Endodermal cell (in vitro differentiated cells): ENCODE measurements around the gene TECPR1. TPM values are rescaled to one million over a fixed set of nuclear protein-coding genes. Genes with fewer than 3 reads are reported as not detected.

ENCODE experiments used
- DNase-seq: peaks from one replicate; pipeline ENCODE4 v3.0.0-alpha.2; 2017
- H3K27ac ChIP-seq: 2 replicates; pipeline ENCODE4 v1.5.1; 2013; ENCODE audit warnings: mild to moderate bottlenecking, low read depth, low read length, moderate library complexity
- H3K27me3 ChIP-seq: 2 replicates; pipeline ENCODE4 v1.6.1; 2013; ENCODE audit warnings: mild to moderate bottlenecking, low read length, moderate library complexity; ENCODE audit not compliant: insufficient read depth, control insufficient read depth, poor library complexity, severe bottlenecking
- H3K36me3 ChIP-seq: 2 replicates; pipeline ENCODE4 v1.7.0; 2013; ENCODE audit warnings: mild to moderate bottlenecking, low read length, moderate library complexity; ENCODE audit not compliant: control insufficient read depth, insufficient read depth
- H3K4me1 ChIP-seq: one replicate; pipeline ENCODE4 v1.7.0; 2013; ENCODE audit warnings: low read length; ENCODE audit not compliant: control insufficient read depth, insufficient read depth
- H3K4me3 ChIP-seq: 2 replicates; pipeline ENCODE4 v1.5.1; 2013; ENCODE audit warnings: mild to moderate bottlenecking, low read length, moderate library complexity
- H3K9ac ChIP-seq: 2 replicates; pipeline ENCODE4 v1.6.1; 2013; ENCODE audit warnings: mild to moderate bottlenecking, low read length, moderate library complexity; ENCODE audit not compliant: poor library complexity, severe bottlenecking; ENCODE audit errors: extremely low read depth
- H3K9me3 ChIP-seq: 2 replicates; pipeline ENCODE4 v1.6.1; 2013; ENCODE audit warnings: mild to moderate bottlenecking, low read length, moderate library complexity; ENCODE audit not compliant: control insufficient read depth
- H3K27ac Mint-ChIP-seq: 2 replicates; pipeline ENCODE4 v1.8.0; 2020; ENCODE audit warnings: mixed read lengths
- H3K27me3 Mint-ChIP-seq: 2 replicates; pipeline ENCODE4 v1.8.0; 2021; ENCODE audit warnings: mild to moderate bottlenecking, mixed read lengths; ENCODE audit not compliant: insufficient read depth
- H3K36me3 Mint-ChIP-seq: 2 replicates; pipeline ENCODE4 v1.8.0; 2020; ENCODE audit warnings: low read depth, mixed read lengths
- H3K4me1 Mint-ChIP-seq: 2 replicates; pipeline ENCODE4 v1.8.0; 2020; ENCODE audit warnings: mixed read lengths
- H3K4me3 Mint-ChIP-seq: 2 replicates; pipeline ENCODE4 v1.8.0; 2020; ENCODE audit warnings: mild to moderate bottlenecking, moderate library complexity, mixed read lengths
- H3K9me3 Mint-ChIP-seq: 2 replicates; pipeline ENCODE4 v1.8.0; 2020; ENCODE audit warnings: mild to moderate bottlenecking, mixed read lengths
- WGBS, 2 experiments: methylation state at CpG; one replicate each; pipeline versions ENCODE4 v1.1.5 to v1.1.7; 2013; ENCODE audit warnings: missing lambda C conversion rate in 2 of 2, mixed read lengths in 1 of 2; ENCODE audit not compliant: insufficient coverage in 1 of 2, insufficient read length in 1 of 2; 5-methylcytosine and 5-hydroxymethylcytosine counted together
- total RNA-seq, 2 donors: library from RNA; stranded (reverse); fragmentation: NEBNext Ultra II Directional in 1 of 2; extraction: Animal tissue kit (Norgen Biotek cat#: 25700) in 1 of 2; gene quantifications; 2 replicates in 1 of 2; 3 replicates in 1 of 2; pipeline ENCODE4 v1.2.1, GENCODE V29; 2021
- TF ChIP-seq, protein P1 (sequence below): fragments of 200-600 bp; sonication (generic); conservative IDR thresholded peaks from 2 replicates; pipeline ENCODE4 v1.5.0; 2021; ENCODE audit warnings: antibody characterized with exemption, mild to moderate bottlenecking

TECPR1 gene
- total RNA-seq, 2 donors from 2014 or later = 27.2 to 32.0 TPM

DNA sequence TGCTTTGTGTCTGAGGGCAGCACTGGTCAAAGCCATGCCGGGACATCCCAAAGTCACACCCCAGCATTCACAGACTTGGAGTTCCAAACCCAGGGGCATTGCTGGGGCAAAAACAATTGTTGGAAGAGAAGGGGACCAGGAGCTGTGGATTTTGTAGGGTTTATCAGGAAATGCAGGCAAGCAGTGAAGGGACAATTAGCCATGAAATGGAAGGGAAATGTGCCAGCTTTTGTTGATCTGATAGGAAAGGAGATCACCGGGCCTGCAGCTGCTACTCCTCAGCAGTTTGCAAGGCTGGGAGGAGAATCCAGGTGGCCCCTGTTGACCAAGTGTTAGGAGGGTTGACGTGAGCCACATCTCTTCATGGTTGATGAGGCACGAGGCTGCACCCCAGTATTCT, 26.9 kb upstream of the TECPR1 start:
- no peaks in the 10 kb centered on the region for H3K9me3 ChIP-seq
- no peaks in the 10 kb centered on the region for H3K9me3 Mint-ChIP-seq
- no peak overlapping the region for H3K4me3 ChIP-seq
- H3K27me3 Mint-ChIP-seq = no peaks in the 10 kb centered on the region
- peaks cover 10% of the 10 kb centered on the region for H3K4me1 Mint-ChIP-seq
- H3K4me3 Mint-ChIP-seq = no peak overlapping the region
- H3K9ac ChIP-seq = no peak overlapping the region
- no peak overlapping the region for H3K27ac Mint-ChIP-seq
- H3K36me3 Mint-ChIP-seq = peaks cover 6% of the 10 kb centered on the region
- no peak overlapping the region for H3K27ac ChIP-seq
- no peaks in the 10 kb centered on the region for H3K36me3 ChIP-seq
- no peak for DNase-seq
- no peaks in the 10 kb centered on the region for H3K4me1 ChIP-seq
- WGBS, 2 experiments = 79 to 90% methylated on average over 2 to 4 of the region's 4 CpGs
- TF ChIP-seq, protein P1, sequence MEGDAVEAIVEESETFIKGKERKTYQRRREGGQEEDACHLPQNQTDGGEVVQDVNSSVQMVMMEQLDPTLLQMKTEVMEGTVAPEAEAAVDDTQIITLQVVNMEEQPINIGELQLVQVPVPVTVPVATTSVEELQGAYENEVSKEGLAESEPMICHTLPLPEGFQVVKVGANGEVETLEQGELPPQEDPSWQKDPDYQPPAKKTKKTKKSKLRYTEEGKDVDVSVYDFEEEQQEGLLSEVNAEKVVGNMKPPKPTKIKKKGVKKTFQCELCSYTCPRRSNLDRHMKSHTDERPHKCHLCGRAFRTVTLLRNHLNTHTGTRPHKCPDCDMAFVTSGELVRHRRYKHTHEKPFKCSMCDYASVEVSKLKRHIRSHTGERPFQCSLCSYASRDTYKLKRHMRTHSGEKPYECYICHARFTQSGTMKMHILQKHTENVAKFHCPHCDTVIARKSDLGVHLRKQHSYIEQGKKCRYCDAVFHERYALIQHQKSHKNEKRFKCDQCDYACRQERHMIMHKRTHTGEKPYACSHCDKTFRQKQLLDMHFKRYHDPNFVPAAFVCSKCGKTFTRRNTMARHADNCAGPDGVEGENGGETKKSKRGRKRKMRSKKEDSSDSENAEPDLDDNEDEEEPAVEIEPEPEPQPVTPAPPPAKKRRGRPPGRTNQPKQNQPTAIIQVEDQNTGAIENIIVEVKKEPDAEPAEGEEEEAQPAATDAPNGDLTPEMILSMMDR = no peak
- H3K27me3 ChIP-seq = no peaks in the 10 kb centered on the region

DNA sequence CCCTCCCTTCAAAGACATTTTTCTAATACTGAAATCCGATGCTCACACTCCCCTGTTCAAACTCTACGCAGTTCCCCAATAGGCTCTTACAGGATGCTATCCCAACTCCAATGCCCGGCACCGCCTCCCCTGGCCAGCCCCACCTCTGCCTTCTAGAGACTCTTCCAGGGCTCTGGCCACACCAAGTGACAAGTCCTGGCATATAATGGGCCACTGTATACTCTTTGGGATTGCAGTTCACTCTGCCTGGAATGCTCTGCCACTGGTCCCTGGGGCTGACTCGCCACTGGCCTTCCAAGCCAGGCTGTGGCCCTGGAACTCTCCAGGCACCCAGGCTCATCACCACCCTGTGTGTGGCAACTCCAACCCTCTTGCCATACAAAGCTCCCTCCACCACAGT, 26.4 kb upstream of the TECPR1 start:
- H3K4me1 ChIP-seq = no peaks in the 10 kb centered on the region
- no peaks in the 10 kb centered on the region for H3K9me3 Mint-ChIP-seq
- TF ChIP-seq, protein P1 = no peak
- H3K27ac Mint-ChIP-seq = no peak overlapping the region
- no peaks in the 10 kb centered on the region for H3K9me3 ChIP-seq
- 89 to 91% methylated on average over 5 of the region's 5 CpGs for WGBS, 2 experiments
- no peaks in the 10 kb centered on the region for H3K27me3 ChIP-seq
- no peak overlapping the region for H3K9ac ChIP-seq
- no peak overlapping the region for H3K4me3 ChIP-seq
- DNase-seq = no peak
- H3K27me3 Mint-ChIP-seq = no peaks in the 10 kb centered on the region
- H3K27ac ChIP-seq = no peak overlapping the region
- no peaks in the 10 kb centered on the region for H3K36me3 ChIP-seq
- H3K36me3 Mint-ChIP-seq = peaks cover 6% of the 10 kb centered on the region
- H3K4me3 Mint-ChIP-seq = no peak overlapping the region
- peaks cover 9% of the 10 kb centered on the region for H3K4me1 Mint-ChIP-seq

DNA sequence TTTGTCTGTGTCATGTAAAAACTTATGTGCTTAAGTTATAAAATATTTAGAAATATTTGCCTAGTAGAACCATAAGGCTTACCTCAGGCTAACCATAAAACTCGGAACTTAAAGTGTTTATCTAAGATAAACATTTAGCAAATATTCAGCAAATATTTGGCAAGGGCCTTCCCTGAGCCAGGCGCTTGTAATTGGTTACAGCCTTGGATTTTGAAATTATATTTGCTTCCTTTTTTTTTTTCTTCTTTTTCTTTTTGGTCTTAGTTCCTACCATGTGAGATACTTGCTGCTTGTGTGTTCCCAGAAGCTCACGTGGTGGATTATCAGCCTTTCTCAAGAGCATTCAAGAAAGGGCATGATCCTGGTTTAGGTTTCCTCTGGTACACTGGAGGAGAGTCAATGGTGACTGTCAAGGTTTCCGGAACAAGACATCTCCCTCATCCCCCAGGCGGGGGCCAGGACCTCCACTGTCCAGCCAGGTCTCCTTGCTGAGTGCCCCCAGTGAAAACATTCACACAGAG, 24.3 kb upstream of the TECPR1 start:
- TF ChIP-seq, protein P1 = no peak
- Histone ChIP-seq H3K4me3 (no peak overlapping the region), H3K4me1 (no peaks in the 10 kb centered on the region), H3K36me3 (no peaks in the 10 kb centered on the region), H3K9me3 (no peaks in the 10 kb centered on the region), H3K27me3 (no peaks in the 10 kb centered on the region), H3K27ac (no peak overlapping the region), H3K9ac (no peak overlapping the region)
- no peaks in the 10 kb centered on the region for H3K9me3 Mint-ChIP-seq
- no peak for DNase-seq
- no peaks in the 10 kb centered on the region for H3K36me3 Mint-ChIP-seq
- H3K4me1 Mint-ChIP-seq = no peaks in the 10 kb centered on the region
- H3K4me3 Mint-ChIP-seq = no peak overlapping the region
- WGBS, 2 experiments = 83 to 100% methylated on average over 2 to 5 of the region's 5 CpGs
- H3K27me3 Mint-ChIP-seq = no peaks in the 10 kb centered on the region
- H3K27ac Mint-ChIP-seq = peak overlapping the region; percentile 17
